Progenitor cell of endocrine pancreas (in vitro differentiated cells): Measurements from ENCODE around the gene CYP26A1. TPM values are rescaled to one million over a fixed set of nuclear protein-coding genes. Genes with fewer than 3 reads are reported as not detected.
"Not testable (repeated sequence)": the region's sequence is repeated elsewhere in the genome, so short reads cannot be mapped to it uniquely, and the experiment has no call there.

Source experiments
- DNase-seq: peaks from one replicate; pipeline ENCODE4 v3.0.0; 2021; ENCODE audit warnings: low spot score; ENCODE audit not compliant: unreplicated experiment
- H3K27ac Mint-ChIP-seq: 2 replicates; pipeline ENCODE4 v1.8.0; 2021; ENCODE audit warnings: mild to moderate bottlenecking, moderate library complexity, mixed read lengths
- H3K27me3 Mint-ChIP-seq: 2 replicates; pipeline ENCODE4 v1.8.0; 2021; ENCODE audit warnings: mixed read lengths
- H3K36me3 Mint-ChIP-seq: 2 replicates; pipeline ENCODE4 v1.8.0; 2022; ENCODE audit warnings: mixed read lengths; ENCODE audit not compliant: insufficient read depth
- H3K4me1 Mint-ChIP-seq: 2 replicates; pipeline ENCODE4 v1.8.0; 2021; ENCODE audit warnings: low read depth, mixed read lengths
- H3K4me3 Mint-ChIP-seq: 2 replicates; pipeline ENCODE4 v1.8.0; 2021; ENCODE audit warnings: low read depth, mild to moderate bottlenecking, moderate library complexity, mixed read lengths
- H3K9me3 Mint-ChIP-seq: 2 replicates; pipeline ENCODE4 v1.8.0; 2021; ENCODE audit warnings: low read depth, mixed read lengths
- CTCF ChIP-seq: fragments of 200-600 bp; sonication (generic); IDR thresholded peaks from one replicate; pipeline ENCODE4 v1.5.0; 2021; ENCODE audit warnings: antibody characterized with exemption, mild to moderate bottlenecking; ENCODE audit not compliant: unreplicated experiment
- total RNA-seq: library from RNA; stranded (reverse); gene quantifications from 2 replicates; pipeline ENCODE4 v1.2.1, GENCODE V29; 2021

The CYP26A1 gene
- total RNA-seq, 1 donor from 2014 or later = 1.8 TPM

- Mint-ChIP-seq H3K9me3 (no peaks in the 10 kb centered on the region), H3K4me3 (no peak overlapping the region), H3K4me1 (peaks cover 4% of the 10 kb centered on the region), H3K36me3 (no peaks in the 10 kb centered on the region), H3K27ac (peak overlapping the region; percentile 11), H3K27me3 (no peaks in the 10 kb centered on the region)
- TF ChIP-seq CTCF = no peak
- DNase-seq = no peak
Observed at GRCh38 chr10:93096901-93097300, 23.2 kb downstream of the CYP26A1 start.

- DNase-seq = no peak
- no peaks in the 10 kb centered on the region for H3K36me3 Mint-ChIP-seq
- H3K4me3 Mint-ChIP-seq = no peak overlapping the region
- H3K4me1 Mint-ChIP-seq = peaks cover 4% of the 10 kb centered on the region
- peak overlapping the region; percentile 11 for H3K27ac Mint-ChIP-seq
- no peaks in the 10 kb centered on the region for H3K27me3 Mint-ChIP-seq
- no peak for TF ChIP-seq CTCF
- H3K9me3 Mint-ChIP-seq = no peaks in the 10 kb centered on the region
Observed at GRCh38 chr10:93097386-93097785, 23.7 kb downstream of the CYP26A1 start.

GRCh38 chr10:93098816-93099215, 25.1 kb downstream of the CYP26A1 start:
- Mint-ChIP-seq H3K36me3 (peaks cover 2% of the 10 kb centered on the region), H3K27ac (no peak overlapping the region), H3K9me3 (peaks cover 4% of the 10 kb centered on the region), H3K4me3 (no peak overlapping the region), H3K4me1 (peaks cover 4% of the 10 kb centered on the region), H3K27me3 (no peaks in the 10 kb centered on the region)
- no peak for DNase-seq
- no peak for TF ChIP-seq CTCF

- Mint-ChIP-seq H3K36me3 (peaks cover 2% of the 10 kb centered on the region), H3K9me3 (peaks cover 7% of the 10 kb centered on the region)
- no peak for DNase-seq
Observed at GRCh38 chr10:93099670-93100069, 26.0 kb downstream of the CYP26A1 start.

GRCh38 chr10:93101148-93101547, 27.5 kb downstream of the CYP26A1 start:
- not testable (repeated sequence) for H3K4me3 Mint-ChIP-seq, H3K4me1 Mint-ChIP-seq, H3K27ac Mint-ChIP-seq, DNase-seq, H3K36me3 Mint-ChIP-seq, H3K9me3 Mint-ChIP-seq, H3K27me3 Mint-ChIP-seq

More at GRCh38 chr10:93099670-93100069, 26.0 kb downstream of the CYP26A1 start:
- no peak for TF ChIP-seq CTCF
- H3K4me3 Mint-ChIP-seq = no peak overlapping the region
- H3K27ac Mint-ChIP-seq = no peak overlapping the region
- H3K4me1 Mint-ChIP-seq = peaks cover 4% of the 10 kb centered on the region
- H3K27me3 Mint-ChIP-seq = no peaks in the 10 kb centered on the region

- H3K9me3 Mint-ChIP-seq = peaks cover 7% of the 10 kb centered on the region
- peaks cover 2% of the 10 kb centered on the region for H3K36me3 Mint-ChIP-seq
- H3K27me3 Mint-ChIP-seq = no peaks in the 10 kb centered on the region
Observed at GRCh38 chr10:93103953-93104352, 30.3 kb downstream of the CYP26A1 start.

More at GRCh38 chr10:93103953-93104352, 30.3 kb downstream of the CYP26A1 start:
- no peak overlapping the region for H3K4me3 Mint-ChIP-seq
- DNase-seq = no peak
- TF ChIP-seq CTCF = no peak
- H3K4me1 Mint-ChIP-seq = peaks cover 5% of the 10 kb centered on the region
- H3K27ac Mint-ChIP-seq = no peak overlapping the region
